ENCODE measurements around the gene KRTAP9-2.
"Not testable (repeated sequence)": the region's sequence is repeated elsewhere in the genome, so short reads cannot be mapped to it uniquely, and the experiment has no call there.

Gene KRTAP9-2

GRCh38 chr17:41246995-41247787 is 20.7 kb downstream of the KRTAP9-2 start:
- not testable (repeated sequence) for H3K9me3 ChIP-seq (ENCODE audit: insufficient read depth, low read depth, low read length); H3K4me3 ChIP-seq (ENCODE audit: low read length); H3K27me3 ChIP-seq (ENCODE audit: insufficient read depth, low read length); H3K4me1 ChIP-seq (ENCODE audit: insufficient read depth, low read length); H3K27ac ChIP-seq (ENCODE audit: low read depth, low read length); H3K9ac ChIP-seq (ENCODE audit: low read depth, low read length); H3K36me3 ChIP-seq (ENCODE audit: insufficient read depth, low read length)
- 90% methylated on average over 1 of the region's 2 CpGs for WGBS

GRCh38 chr17:41249637-41250240 is 23.3 kb downstream of the KRTAP9-2 start, which contains the start of gene KRTAP9-4:
Gene KRTAP9-4, plus strand, starts transcription at chr17:41249687. Its CDS starts 34 bp downstream, at chr17:41249721.
- H3K27me3 ChIP-seq (ENCODE audit: insufficient read depth, low read length) = peaks cover 15% of the 10 kb centered on the region
- H3K4me3 ChIP-seq (ENCODE audit: low read length); H3K9ac ChIP-seq (ENCODE audit: low read depth, low read length); H3K36me3 ChIP-seq (ENCODE audit: insufficient read depth, low read length); H3K9me3 ChIP-seq (ENCODE audit: insufficient read depth, low read depth, low read length); H3K4me1 ChIP-seq (ENCODE audit: insufficient read depth, low read length); H3K27ac ChIP-seq (ENCODE audit: low read depth, low read length): not testable (repeated sequence)
- 69% methylated on average over 2 of the region's 2 CpGs for WGBS

GRCh38 chr17:41251261-41251660 is 24.8 kb downstream of the KRTAP9-2 start:
- H3K27me3 ChIP-seq (ENCODE audit: insufficient read depth, low read length) = peaks cover 15% of the 10 kb centered on the region
- no peak overlapping the region for H3K4me3 ChIP-seq (ENCODE audit: low read length)
- 90% methylated on average over 1 of the region's 1 CpG for WGBS
- H3K9me3 ChIP-seq (ENCODE audit: insufficient read depth, low read depth, low read length) = no peaks in the 10 kb centered on the region
- no peak overlapping the region for H3K9ac ChIP-seq (ENCODE audit: low read depth, low read length)
- no peaks in the 10 kb centered on the region for H3K4me1 ChIP-seq (ENCODE audit: insufficient read depth, low read length)
- no peaks in the 10 kb centered on the region for H3K36me3 ChIP-seq (ENCODE audit: insufficient read depth, low read length)
- H3K27ac ChIP-seq (ENCODE audit: low read depth, low read length) = no peak overlapping the region

- Histone ChIP-seq H3K27me3 (ENCODE audit: insufficient read depth, low read length) (peaks cover 15% of the 10 kb centered on the region), H3K4me3 (ENCODE audit: low read length) (no peak overlapping the region), H3K27ac (ENCODE audit: low read depth, low read length) (no peak overlapping the region), H3K9ac (ENCODE audit: low read depth, low read length) (no peak overlapping the region), H3K9me3 (ENCODE audit: insufficient read depth, low read depth, low read length) (no peaks in the 10 kb centered on the region), H3K36me3 (ENCODE audit: insufficient read depth, low read length) (no peaks in the 10 kb centered on the region), H3K4me1 (ENCODE audit: insufficient read depth, low read length) (no peaks in the 10 kb centered on the region)
- 50% methylated on average over 1 of the region's 1 CpG for WGBS
These were observed 28.4 kb downstream of the KRTAP9-2 start for GRCh38 chr17:41254861-41255260.

GRCh38 chr17:41255381-41256290 is 29.2 kb downstream of the KRTAP9-2 start, which contains the start of gene KRTAP9-9:
Gene KRTAP9-9, plus strand, starts transcription at chr17:41255384.
- not testable (repeated sequence) for H3K27ac ChIP-seq (ENCODE audit: low read depth, low read length); H3K9ac ChIP-seq (ENCODE audit: low read depth, low read length)
- 78% methylated on average over 5 of the region's 5 CpGs for WGBS

GRCh38 chr17:41256291-41256685 is 29.8 kb downstream of the KRTAP9-2 start:
- Histone ChIP-seq H3K27me3 (ENCODE audit: insufficient read depth, low read length) (peaks cover 12% of the 10 kb centered on the region), H3K36me3 (ENCODE audit: insufficient read depth, low read length) (no peaks in the 10 kb centered on the region), H3K27ac (ENCODE audit: low read depth, low read length) (no peak overlapping the region), H3K4me1 (ENCODE audit: insufficient read depth, low read length) (no peaks in the 10 kb centered on the region), H3K9ac (ENCODE audit: low read depth, low read length) (no peak overlapping the region), H3K9me3 (ENCODE audit: insufficient read depth, low read depth, low read length) (no peaks in the 10 kb centered on the region), H3K4me3 (ENCODE audit: low read length) (no peak overlapping the region)
- WGBS = no CpG with 5 or more reads among the region's 1 CpG

More at GRCh38 chr17:41255381-41256290, 29.2 kb downstream of the KRTAP9-2 start, which contains the start of gene KRTAP9-9:
- not testable (repeated sequence) for H3K4me1 ChIP-seq (ENCODE audit: insufficient read depth, low read length); H3K9me3 ChIP-seq (ENCODE audit: insufficient read depth, low read depth, low read length); H3K36me3 ChIP-seq (ENCODE audit: insufficient read depth, low read length); H3K4me3 ChIP-seq (ENCODE audit: low read length)
- peaks cover 15% of the 10 kb centered on the region for H3K27me3 ChIP-seq (ENCODE audit: insufficient read depth, low read length)

GRCh38 chr17:41258406-41258805 is 32.0 kb downstream of the KRTAP9-2 start:
- peaks cover 2% of the 10 kb centered on the region; the same call in 1 of the 2 replicates for H3K27me3 ChIP-seq (ENCODE audit: insufficient read depth, low read length)

GRCh38 chr17:41263212-41263611 is 36.8 kb downstream of the KRTAP9-2 start:
- Histone ChIP-seq H3K9ac (ENCODE audit: low read depth, low read length) (no peak overlapping the region), H3K4me3 (ENCODE audit: low read length) (no peak overlapping the region), H3K9me3 (ENCODE audit: insufficient read depth, low read depth, low read length) (no peaks in the 10 kb centered on the region), H3K4me1 (ENCODE audit: insufficient read depth, low read length) (no peaks in the 10 kb centered on the region), H3K36me3 (ENCODE audit: insufficient read depth, low read length) (no peaks in the 10 kb centered on the region), H3K27me3 (ENCODE audit: insufficient read depth, low read length) (no peaks in the 10 kb centered on the region; the same call in 1 of the 2 replicates), H3K27ac (ENCODE audit: low read depth, low read length) (no peak overlapping the region)
- 86% methylated on average over 1 of the region's 2 CpGs for WGBS

More at GRCh38 chr17:41258406-41258805, 32.0 kb downstream of the KRTAP9-2 start:
- no peaks in the 10 kb centered on the region for H3K9me3 ChIP-seq (ENCODE audit: insufficient read depth, low read depth, low read length)
- no peak overlapping the region for H3K9ac ChIP-seq (ENCODE audit: low read depth, low read length)
- H3K4me1 ChIP-seq (ENCODE audit: insufficient read depth, low read length) = no peaks in the 10 kb centered on the region
- no peaks in the 10 kb centered on the region for H3K36me3 ChIP-seq (ENCODE audit: insufficient read depth, low read length)
- H3K4me3 ChIP-seq (ENCODE audit: low read length) = no peak overlapping the region
- no peak overlapping the region for H3K27ac ChIP-seq (ENCODE audit: low read depth, low read length)

GRCh38 chr17:41264599-41264998 is 38.2 kb downstream of the KRTAP9-2 start:
- H3K4me1 ChIP-seq (ENCODE audit: insufficient read depth, low read length) = no peaks in the 10 kb centered on the region
- no peaks in the 10 kb centered on the region; the same call in 1 of the 2 replicates for H3K27me3 ChIP-seq (ENCODE audit: insufficient read depth, low read length)
- 92% methylated on average over 3 of the region's 3 CpGs for WGBS
- H3K36me3 ChIP-seq (ENCODE audit: insufficient read depth, low read length) = no peaks in the 10 kb centered on the region
- H3K9me3 ChIP-seq (ENCODE audit: insufficient read depth, low read depth, low read length) = no peaks in the 10 kb centered on the region
- no peak overlapping the region for H3K27ac ChIP-seq (ENCODE audit: low read depth, low read length)
- H3K4me3 ChIP-seq (ENCODE audit: low read length) = no peak overlapping the region
- H3K9ac ChIP-seq (ENCODE audit: low read depth, low read length) = no peak overlapping the region

- Histone ChIP-seq H3K27me3 (ENCODE audit: insufficient read depth, low read length) (no peaks in the 10 kb centered on the region; the same call in 1 of the 2 replicates), H3K36me3 (ENCODE audit: insufficient read depth, low read length) (no peaks in the 10 kb centered on the region), H3K4me3 (ENCODE audit: low read length) (no peak within 1 kb of the TSS), H3K4me1 (ENCODE audit: insufficient read depth, low read length) (no peaks in the 10 kb centered on the region), H3K9me3 (ENCODE audit: insufficient read depth, low read depth, low read length) (no peaks in the 10 kb centered on the region), H3K9ac (ENCODE audit: low read depth, low read length) (no peak within 1 kb of the TSS), H3K27ac (ENCODE audit: low read depth, low read length) (no peak within 1 kb of the TSS)
- 89% methylated on average over 2 of the region's 2 CpGs for WGBS
These were observed 38.6 kb downstream of the KRTAP9-2 start, which contains the start of gene KRTAP9-6 for GRCh38 chr17:41265078-41265477. Gene KRTAP9-6, plus strand, starts transcription at chr17:41265378. Its CDS starts 0 bp downstream, at chr17:41265378.

Measured in HUES64 (cell line).